AG09309 (cell line): ENCODE data around the gene ZNF365.
A peak's percentile ranks its signal among the peaks of the same experiment; 100 is the strongest.

Experiments used
- DNase-seq: peaks from one replicate; pipeline ENCODE4 v3.0.0-alpha.2; 2010; ENCODE audit warnings: low read depth
- H3K4me3 ChIP-seq: 2 replicates; pipeline ENCODE4 v1.5.1; 2011; ENCODE audit warnings: mild to moderate bottlenecking, low read depth, low read length, moderate library complexity; ENCODE audit not compliant: control insufficient read depth
- CTCF ChIP-seq: IDR thresholded peaks from 2 replicates; pipeline ENCODE4 v1.5.1; 2011; ENCODE audit warnings: mild to moderate bottlenecking, low read depth, low read length, inconsistent platforms; ENCODE audit not compliant: insufficient read depth, control insufficient read depth; ENCODE audit errors: missing control alignments

The ZNF365 gene

GRCh38 chr10:62433901-62434300, 59.7 kb downstream of the ZNF365 start:
- TF ChIP-seq CTCF: no peak
- no peak overlapping the region for H3K4me3 ChIP-seq
- DNase-seq: no peak

GRCh38 chr10:62437696-62438095, 63.5 kb downstream of the ZNF365 start:
- peak; percentile 62 for TF ChIP-seq CTCF
- no peak overlapping the region for H3K4me3 ChIP-seq
- DNase-seq: peak; percentile 96

- TF ChIP-seq CTCF: no peak
- H3K4me3 ChIP-seq: no peak overlapping the region
- DNase-seq: no peak
Measured at GRCh38 chr10:62442006-62442405, 67.8 kb downstream of the ZNF365 start.

- H3K4me3 ChIP-seq: no peak overlapping the region
- no peak for TF ChIP-seq CTCF
- no peak for DNase-seq
Measured at GRCh38 chr10:62442894-62443669, 68.9 kb downstream of the ZNF365 start.

DNA sequence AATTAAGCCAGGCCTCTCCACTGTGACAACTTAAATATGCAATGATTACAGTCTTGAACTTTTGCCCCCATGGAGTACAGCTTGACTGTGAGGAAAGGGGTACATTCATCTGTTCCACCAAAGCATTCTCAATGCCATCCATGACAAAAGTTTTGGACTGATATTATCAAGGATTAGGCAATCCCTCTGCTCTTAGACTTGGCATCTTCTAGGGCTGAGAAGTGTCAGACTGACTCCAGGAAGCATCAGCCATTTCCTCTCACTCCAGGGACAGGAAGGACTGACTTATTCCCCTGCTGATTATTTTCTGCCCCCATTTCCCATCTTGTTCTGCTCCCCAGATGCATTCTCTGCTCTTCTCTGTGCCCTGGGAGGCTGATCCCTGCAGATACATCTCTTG, 69.7 kb downstream of the ZNF365 start:
- no peak for DNase-seq
- no peak for TF ChIP-seq CTCF
- no peak overlapping the region for H3K4me3 ChIP-seq

DNA sequence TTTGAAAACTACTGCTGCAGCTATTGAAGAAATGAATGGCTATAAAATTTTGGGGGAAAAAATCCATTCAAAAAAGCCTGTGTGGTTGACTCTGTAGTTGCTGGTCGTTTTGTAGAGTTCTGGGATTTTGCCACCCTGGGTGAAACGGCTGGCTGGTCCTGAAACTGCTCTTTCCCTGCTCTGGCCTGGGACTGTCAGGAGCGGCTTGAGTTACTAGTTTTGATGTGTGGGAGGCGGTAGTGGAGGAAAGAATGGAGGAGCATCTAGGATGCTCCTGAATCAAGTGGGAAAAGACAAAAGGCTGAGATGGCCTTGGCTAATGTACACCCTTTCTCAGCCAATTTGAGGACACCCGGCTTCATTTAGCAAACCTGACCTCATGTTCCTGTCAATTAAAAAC, 72.5 kb downstream of the ZNF365 start:
- DNase-seq: no peak

More for the DNA sequence above, 72.5 kb downstream of the ZNF365 start:
- no peak for TF ChIP-seq CTCF
- no peak overlapping the region for H3K4me3 ChIP-seq
